Nephron (organoid): ENCODE data around the gene TMEM89.

Experiments
- H3K27ac Mint-ChIP-seq, 3 experiments: 2 replicates each; pipeline ENCODE4 v1.8.0; 2020; ENCODE audit warnings: mixed read lengths in 3 of 3, mild to moderate bottlenecking in 2 of 3, moderate library complexity in 1 of 3
- H3K27me3 Mint-ChIP-seq: 2 replicates; pipeline ENCODE4 v1.8.0; 2021; ENCODE audit warnings: low read depth, mild to moderate bottlenecking, moderate library complexity, mixed read lengths
- H3K36me3 Mint-ChIP-seq: 2 replicates; pipeline ENCODE4 v1.8.0; 2020; ENCODE audit warnings: low read depth, mixed read lengths
- H3K4me1 Mint-ChIP-seq: 2 replicates; pipeline ENCODE4 v1.8.0; 2020; ENCODE audit warnings: mixed read lengths
- H3K4me3 Mint-ChIP-seq, 3 experiments: 2 replicates each; pipeline ENCODE4 v1.8.0; 2020; ENCODE audit warnings: mild to moderate bottlenecking in 3 of 3, mixed read lengths in 3 of 3, moderate library complexity in 2 of 3
- H3K9me3 Mint-ChIP-seq: 2 replicates; pipeline ENCODE4 v1.8.0; 2020; ENCODE audit warnings: mixed read lengths
- CTCF ChIP-seq, 3 experiments: fragments of 200-600 bp; sonication (generic); IDR thresholded peaks; one replicate each; pipeline ENCODE4 v1.5.0; 2021; ENCODE audit warnings: antibody characterized with exemption in 3 of 3; ENCODE audit not compliant: unreplicated experiment in 3 of 3

The TMEM89 gene

GRCh38 chr3:48639944-48640606 is 18.5 kb upstream of the TMEM89 start:
- Mint-ChIP-seq H3K27ac (no peak overlapping the region), H3K4me3 (no peak overlapping the region), H3K36me3 (peaks cover 4% of the 10 kb centered on the region), H3K4me1 (peaks cover 16% of the 10 kb centered on the region), H3K27me3 (peaks cover 3% of the 10 kb centered on the region), H3K9me3 (no peaks in the 10 kb centered on the region)
- TF ChIP-seq CTCF (IDR thresholded peaks at IDR 0.05; ENCODE audit: unreplicated experiment in 3 of 3) = no peak

- no peak for TF ChIP-seq CTCF (IDR thresholded peaks at IDR 0.05; ENCODE audit: unreplicated experiment in 3 of 3)
- Mint-ChIP-seq H3K9me3 (no peaks in the 10 kb centered on the region), H3K27me3 (no peaks in the 10 kb centered on the region), H3K4me1 (peaks cover 16% of the 10 kb centered on the region), H3K27ac (no peak overlapping the region), H3K36me3 (no peaks in the 10 kb centered on the region), H3K4me3 (peak overlapping the region; percentile 57 to 69 (median 67))
Observed at GRCh38 chr3:48637305-48637704, 15.7 kb upstream of the TMEM89 start.

GRCh38 chr3:48636149-48636655 is 14.6 kb upstream of the TMEM89 start:
- no peak for TF ChIP-seq CTCF (IDR thresholded peaks at IDR 0.05; ENCODE audit: unreplicated experiment in 3 of 3)
- Mint-ChIP-seq H3K9me3 (no peaks in the 10 kb centered on the region), H3K27me3 (no peaks in the 10 kb centered on the region), H3K27ac (peak overlapping the region in 2 of 3 experiments; percentile 57 to 73), H3K4me3 (peak overlapping the region; percentile 88 to 89 (median 88)), H3K36me3 (peaks cover 3% of the 10 kb centered on the region), H3K4me1 (peaks cover 16% of the 10 kb centered on the region)

- TF ChIP-seq CTCF (IDR thresholded peaks at IDR 0.05; ENCODE audit: unreplicated experiment in 3 of 3) = peak; percentile 26 to 54 (median 45)
- peaks cover 16% of the 10 kb centered on the region for H3K4me1 Mint-ChIP-seq
- H3K4me3 Mint-ChIP-seq = peak within 1 kb of the TSS; percentile 88 to 89 (median 88)
Observed at GRCh38 chr3:48635222-48636021, 13.9 kb upstream of the TMEM89 start, which contains the start of gene SLC26A6. SLC26A6 (minus strand) TSS chr3:48635461; CDS start chr3:48635393, 68 bp downstream.

GRCh38 chr3:48634661-48635221 is 13.2 kb upstream of the TMEM89 start:
- no peak for TF ChIP-seq CTCF (IDR thresholded peaks at IDR 0.05; ENCODE audit: unreplicated experiment in 3 of 3)
- H3K36me3 Mint-ChIP-seq = peaks cover 3% of the 10 kb centered on the region
- H3K27me3 Mint-ChIP-seq = no peaks in the 10 kb centered on the region
- H3K4me3 Mint-ChIP-seq = peak overlapping the region; percentile 88 to 89 (median 88)
- H3K4me1 Mint-ChIP-seq = peaks cover 16% of the 10 kb centered on the region
- H3K9me3 Mint-ChIP-seq = no peaks in the 10 kb centered on the region
- H3K27ac Mint-ChIP-seq = peak overlapping the region in 1 of 3 experiments; percentile 30

More at GRCh38 chr3:48635222-48636021, 13.9 kb upstream of the TMEM89 start, which contains the start of gene SLC26A6:
- Mint-ChIP-seq H3K27me3 (no peaks in the 10 kb centered on the region), H3K9me3 (no peaks in the 10 kb centered on the region), H3K27ac (peak within 1 kb of the TSS; percentile 51 to 85 (median 81)), H3K36me3 (peaks cover 3% of the 10 kb centered on the region)
